ENCODE data around the gene CLP1. TPM values are rescaled to one million over a fixed set of nuclear protein-coding genes. Genes with fewer than 3 reads are reported as not detected.

CLP1 gene
- polyA plus RNA-seq, 1 donor (not counting 4 experiments of a cell fraction or from before 2014, with no cell fraction given), result 25.0 TPM

- TF ChIP-seq EZH2 (IDR thresholded peaks at IDR 0.05; ENCODE audit: low read length) (no peak), CTCF (optimal IDR thresholded peaks at IDR 0.05 in 1 of 3, IDR thresholded peaks at IDR 0.05 in 1 of 3, conservative IDR thresholded peaks at IDR 0.05 in 1 of 3; ENCODE audit: extremely low read depth in 1 of 3, insufficient read depth in 2 of 3, low read length in 3 of 3) (no peak)
Measured at GRCh38 chr11:57649826-57650738, 7.5 kb upstream of the CLP1 start, which contains the start of gene YPEL4. Gene YPEL4 (minus strand): TSS chr11:57649912. CDS start chr11:57647107, 2,805 bp downstream.

GRCh38 chr11:57650739-57651090 lies 6.8 kb upstream of the CLP1 start:
- H3K79me2 ChIP-seq (ENCODE audit: control insufficient read depth, insufficient read depth, low read length), result no peaks in the 10 kb centered on the region
- DNase-seq (ENCODE audit: low read depth, low spot score) (no peak), FAIRE-seq (no peak)
- peaks cover 8% of the 10 kb centered on the region for H4K20me1 ChIP-seq (ENCODE audit: control insufficient read depth, extremely low read depth, insufficient read depth, low read length)
- H3K4me3 ChIP-seq (ENCODE audit: control insufficient read depth in 2 of 3, extremely low read depth in 1 of 3, insufficient read depth in 2 of 3, low read depth in 1 of 3, low read length in 3 of 3), result no peak overlapping the region
- H3K4me2 ChIP-seq (ENCODE audit: control insufficient read depth, extremely low read depth, insufficient read depth, low read depth, low read length), result no peak overlapping the region
- H3K4me1 ChIP-seq (ENCODE audit: control insufficient read depth, extremely low read depth, insufficient read depth, low read length), result peaks cover 41% of the 10 kb centered on the region
- H2AFZ ChIP-seq (ENCODE audit: control insufficient read depth, low read length), result no peak overlapping the region
- no peaks in the 10 kb centered on the region for H3K9me3 ChIP-seq (ENCODE audit: control insufficient read depth, low read depth, low read length)
- H3K9ac ChIP-seq (ENCODE audit: control insufficient read depth, extremely low read depth, insufficient read depth, low read length), result no peak overlapping the region
- H3K27me3 ChIP-seq (ENCODE audit: control insufficient read depth, extremely low read depth, insufficient read depth, low read length), result peaks cover 32% of the 10 kb centered on the region
- no peaks in the 10 kb centered on the region for H3K9me1 ChIP-seq (ENCODE audit: control insufficient read depth, extremely low read depth, insufficient read depth, low read length)
- TF ChIP-seq CTCF (optimal IDR thresholded peaks at IDR 0.05 in 1 of 3, IDR thresholded peaks at IDR 0.05 in 1 of 3, conservative IDR thresholded peaks at IDR 0.05 in 1 of 3; ENCODE audit: extremely low read depth in 1 of 3, insufficient read depth in 2 of 3, low read length in 3 of 3) (no peak), EZH2 (IDR thresholded peaks at IDR 0.05; ENCODE audit: low read length) (no peak)
- no peak overlapping the region for H3K27ac ChIP-seq (ENCODE audit: control insufficient read depth, insufficient read depth, low read length)
- dilution Hi-C loops (cut with MboI; ENCODE audit: extremely low pct_ligation_motif_present, low sequenced_read_pairs), result no loop called here
- no peaks in the 10 kb centered on the region for H3K36me3 ChIP-seq (ENCODE audit: control insufficient read depth in 2 of 2, extremely low read depth in 1 of 2, insufficient read depth in 2 of 2, low read length in 2 of 2)

More at GRCh38 chr11:57649826-57650738, 7.5 kb upstream of the CLP1 start, which contains the start of gene YPEL4:
- Histone ChIP-seq H3K27me3 (ENCODE audit: control insufficient read depth, extremely low read depth, insufficient read depth, low read length) (peaks cover 32% of the 10 kb centered on the region), H3K27ac (ENCODE audit: control insufficient read depth, insufficient read depth, low read length) (no peak within 1 kb of the TSS), H4K20me1 (ENCODE audit: control insufficient read depth, extremely low read depth, insufficient read depth, low read length) (peaks cover 8% of the 10 kb centered on the region), H3K9me1 (ENCODE audit: control insufficient read depth, extremely low read depth, insufficient read depth, low read length) (no peaks in the 10 kb centered on the region), H3K4me2 (ENCODE audit: control insufficient read depth, extremely low read depth, insufficient read depth, low read depth, low read length) (peak within 1 kb of the TSS; percentile 76), H3K9ac (ENCODE audit: control insufficient read depth, extremely low read depth, insufficient read depth, low read length) (peak within 1 kb of the TSS; percentile 11), H3K79me2 (ENCODE audit: control insufficient read depth, insufficient read depth, low read length) (no peaks in the 10 kb centered on the region), H3K9me3 (ENCODE audit: control insufficient read depth, low read depth, low read length) (no peaks in the 10 kb centered on the region), H3K4me3 (ENCODE audit: control insufficient read depth in 2 of 3, extremely low read depth in 1 of 3, insufficient read depth in 2 of 3, low read depth in 1 of 3, low read length in 3 of 3) (peak within 1 kb of the TSS in 2 of 3 experiments; percentile 37 to 49), H3K36me3 (ENCODE audit: control insufficient read depth in 2 of 2, extremely low read depth in 1 of 2, insufficient read depth in 2 of 2, low read length in 2 of 2) (no peaks in the 10 kb centered on the region), H2AFZ (ENCODE audit: control insufficient read depth, low read length) (no peak within 1 kb of the TSS), H3K4me1 (ENCODE audit: control insufficient read depth, extremely low read depth, insufficient read depth, low read length) (peaks cover 41% of the 10 kb centered on the region)
- FAIRE-seq, result no peak
- dilution Hi-C loops (cut with MboI; ENCODE audit: extremely low pct_ligation_motif_present, low sequenced_read_pairs), result no loop called here
- DNase-seq (ENCODE audit: low read depth, low spot score), result no peak
